CD8-positive, alpha-beta memory T cell (primary cell): ENCODE measurements around the gene CHST8. TPM values are rescaled to one million over a fixed set of nuclear protein-coding genes. Genes with fewer than 3 reads are reported as not detected.

Experiments used
- CTCF ChIA-PET: fragments of 350-600 bp; sonication (Branson Sonifier 250); formaldehyde crosslinking; loops from one replicate; lab custom pipeline; 2021; ENCODE audit warnings: antibody characterized with exemption; lab: Charles Lee
- POLR2A ChIA-PET: fragments of 350-600 bp; sonication (Branson Sonifier 250); formaldehyde crosslinking; loops from one replicate; lab custom pipeline; 2021; ENCODE audit warnings: antibody characterized with exemption; lab: Charles Lee
- DNase-seq, 5 donors: peaks; one replicate each; pipeline versions ENCODE4 v3.0.0 to v3.0.0-alpha.2; 2020 to 2022; ENCODE audit warnings: mixed read lengths in 1 of 5
- H3K27ac ChIP-seq: one replicate; pipeline ENCODE4 v1.7.0; 2013; ENCODE audit warnings: low read depth, mild to moderate bottlenecking, low read length, moderate library complexity
- H3K27me3 ChIP-seq: 2 replicates; pipeline ENCODE4 v1.7.0; 2013; ENCODE audit warnings: low read length, mild to moderate bottlenecking; ENCODE audit not compliant: insufficient read depth, poor library complexity, severe bottlenecking
- H3K36me3 ChIP-seq: 2 replicates; pipeline ENCODE4 v1.7.0; 2013; ENCODE audit warnings: mild to moderate bottlenecking, low read length, moderate library complexity; ENCODE audit not compliant: insufficient read depth
- H3K4me1 ChIP-seq: 2 replicates; pipeline ENCODE4 v1.7.0; 2013; ENCODE audit warnings: mild to moderate bottlenecking, low read length, moderate library complexity; ENCODE audit not compliant: insufficient read depth
- H3K4me3 ChIP-seq: 2 replicates; pipeline ENCODE4 v1.7.0; 2013; ENCODE audit warnings: mild to moderate bottlenecking, low read length
- H3K9me3 ChIP-seq: 2 replicates; pipeline ENCODE4 v1.7.0; 2013; ENCODE audit warnings: mild to moderate bottlenecking, low read length
- H3K27ac Mint-ChIP-seq, 8 donors: one replicate each; pipeline ENCODE4 v1.8.0; 2020 to 2021; ENCODE audit warnings: mixed read lengths in 8 of 8, mild to moderate bottlenecking in 6 of 8, inconsistent platforms in 3 of 8, moderate library complexity in 3 of 8
- H3K27me3 Mint-ChIP-seq, 2 donors: one replicate each; pipeline ENCODE4 v1.8.0; 2020 to 2021; ENCODE audit warnings: mixed read lengths in 2 of 2, mild to moderate bottlenecking in 1 of 2, moderate library complexity in 1 of 2
- H3K36me3 Mint-ChIP-seq, 3 donors: one replicate each; pipeline ENCODE4 v1.8.0; 2020 to 2021; ENCODE audit warnings: mixed read lengths in 3 of 3, inconsistent platforms in 1 of 3, mild to moderate bottlenecking in 1 of 3
- H3K4me1 Mint-ChIP-seq, 3 donors: one replicate each; pipeline ENCODE4 v1.8.0; 2020 to 2021; ENCODE audit warnings: mixed read lengths in 3 of 3, inconsistent platforms in 1 of 3, mild to moderate bottlenecking in 1 of 3
- H3K4me3 Mint-ChIP-seq, 7 donors: one replicate each; pipeline ENCODE4 v1.8.0; 2020 to 2021; ENCODE audit warnings: mixed read lengths in 7 of 7, mild to moderate bottlenecking in 6 of 7, moderate library complexity in 4 of 7, inconsistent platforms in 2 of 7
- H3K9me3 Mint-ChIP-seq, 5 donors: one replicate each; pipeline ENCODE4 v1.8.0; 2020 to 2022; ENCODE audit warnings: mixed read lengths in 5 of 5, mild to moderate bottlenecking in 3 of 5, moderate library complexity in 2 of 5, inconsistent platforms in 1 of 5
- polyA plus RNA-seq: library from polyadenylated mRNA; unstranded; fragments of 300-500 nt; fragmentation: Illumina TruSeq; gene quantifications from one replicate; pipeline ENCODE4 v1.2.3, GENCODE V29; 2021
- total RNA-seq, 2 experiments: library from RNA; stranded (reverse); gene quantifications; one replicate each; pipeline ENCODE4 v1.2.3, GENCODE V29; 2021

The CHST8 gene
- total and polyA plus RNA-seq, 3 experiments from 2014 or later = not detected

GRCh38 chr19:33774751-33775150 is 153.0 kb downstream of the CHST8 start:
- H3K36me3 Mint-ChIP-seq = no peaks in the 10 kb centered on the region
- peaks cover 5% of the 10 kb centered on the region for H3K4me1 ChIP-seq
- H3K4me3 ChIP-seq = no peak overlapping the region
- H3K27ac Mint-ChIP-seq = no peak overlapping the region
- H3K4me1 Mint-ChIP-seq = peaks cover 5 to 12% (median 11%) of the 10 kb centered on the region in 3 donors
- peaks cover 12 to 37% of the 10 kb centered on the region in 2 donors for H3K27me3 Mint-ChIP-seq
- DNase-seq = no peak
- H3K9me3 Mint-ChIP-seq = peaks cover 0 to 3% (median 0%) of the 10 kb centered on the region in 5 donors
- CTCF ChIA-PET = no interaction called here
- peaks cover 5% of the 10 kb centered on the region for H3K27me3 ChIP-seq
- H3K27ac ChIP-seq = no peak overlapping the region
- H3K4me3 Mint-ChIP-seq = no peak overlapping the region
- no peaks in the 10 kb centered on the region for H3K36me3 ChIP-seq
- POLR2A ChIA-PET = no interaction called here
- H3K9me3 ChIP-seq = no peaks in the 10 kb centered on the region

GRCh38 chr19:33775731-33776487 is 154.2 kb downstream of the CHST8 start:
- no peaks in the 10 kb centered on the region for H3K9me3 ChIP-seq
- POLR2A ChIA-PET = no interaction called here
- H3K27me3 Mint-ChIP-seq = peaks cover 17 to 39% of the 10 kb centered on the region in 2 donors
- no peak overlapping the region for H3K4me3 ChIP-seq
- H3K27me3 ChIP-seq = peaks cover 5% of the 10 kb centered on the region
- H3K9me3 Mint-ChIP-seq = peaks cover 0 to 3% (median 0%) of the 10 kb centered on the region in 5 donors
- H3K27ac ChIP-seq = no peak overlapping the region
- no peak overlapping the region for H3K4me3 Mint-ChIP-seq
- CTCF ChIA-PET = no interaction called here
- H3K4me1 ChIP-seq = peaks cover 5% of the 10 kb centered on the region
- H3K4me1 Mint-ChIP-seq = peaks cover 5 to 12% (median 11%) of the 10 kb centered on the region in 3 donors
- no peak for DNase-seq
- H3K27ac Mint-ChIP-seq = no peak overlapping the region
- H3K36me3 Mint-ChIP-seq = no peaks in the 10 kb centered on the region
- no peaks in the 10 kb centered on the region for H3K36me3 ChIP-seq

GRCh38 chr19:33777351-33777750 is 155.6 kb downstream of the CHST8 start:
- peaks cover 5% of the 10 kb centered on the region for H3K27me3 ChIP-seq
- H3K36me3 Mint-ChIP-seq = no peaks in the 10 kb centered on the region
- H3K27ac ChIP-seq = no peak overlapping the region
- H3K4me1 Mint-ChIP-seq = peaks cover 5 to 12% (median 11%) of the 10 kb centered on the region in 3 donors
- H3K4me3 ChIP-seq = no peak overlapping the region
- peaks cover 5% of the 10 kb centered on the region for H3K4me1 ChIP-seq
- H3K4me3 Mint-ChIP-seq = no peak overlapping the region
- POLR2A ChIA-PET = no interaction called here
- CTCF ChIA-PET = interaction anchor here (0.7 to 2.1 kb wide), 18 partner anchors 9 to 649 kb away, joined by 3 to 17 read pairs (median 5); no protein-coding TSS in a partner anchor
- H3K9me3 ChIP-seq = no peaks in the 10 kb centered on the region
- peaks cover 21 to 39% of the 10 kb centered on the region in 2 donors for H3K27me3 Mint-ChIP-seq
- no peak overlapping the region for H3K27ac Mint-ChIP-seq
- no peak for DNase-seq
- H3K36me3 ChIP-seq = no peaks in the 10 kb centered on the region
- peaks cover 0 to 3% (median 0%) of the 10 kb centered on the region in 5 donors for H3K9me3 Mint-ChIP-seq

- ChIA-PET CTCF (interaction anchor here (0.7 to 2.1 kb wide), 23 partner anchors 9 to 649 kb away, joined by 3 to 17 read pairs (median 4); no protein-coding TSS in a partner anchor), POLR2A (no interaction called here)
- no peak overlapping the region for H3K4me3 Mint-ChIP-seq
- no peak overlapping the region for H3K27ac Mint-ChIP-seq
- no peaks in the 10 kb centered on the region for H3K9me3 ChIP-seq
- DNase-seq = no peak
- H3K4me3 ChIP-seq = no peak overlapping the region
- no peaks in the 10 kb centered on the region for H3K36me3 Mint-ChIP-seq
- H3K9me3 Mint-ChIP-seq = peaks cover 0 to 3% (median 0%) of the 10 kb centered on the region in 5 donors
- no peak overlapping the region for H3K27ac ChIP-seq
- peaks cover 5% of the 10 kb centered on the region for H3K4me1 ChIP-seq
- H3K36me3 ChIP-seq = no peaks in the 10 kb centered on the region
- H3K4me1 Mint-ChIP-seq = peaks cover 5 to 12% (median 11%) of the 10 kb centered on the region in 3 donors
- peaks cover 21 to 39% of the 10 kb centered on the region in 2 donors for H3K27me3 Mint-ChIP-seq
- H3K27me3 ChIP-seq = peaks cover 5% of the 10 kb centered on the region
Observed at GRCh38 chr19:33777753-33778088, 156.0 kb downstream of the CHST8 start.

GRCh38 chr19:33778089-33778791 is 156.5 kb downstream of the CHST8 start:
- H3K36me3 Mint-ChIP-seq = no peaks in the 10 kb centered on the region
- H3K9me3 Mint-ChIP-seq = peaks cover 0 to 3% (median 0%) of the 10 kb centered on the region in 5 donors
- Histone ChIP-seq H3K27ac (no peak overlapping the region), H3K27me3 (peaks cover 5% of the 10 kb centered on the region), H3K4me1 (peaks cover 5% of the 10 kb centered on the region), H3K36me3 (no peaks in the 10 kb centered on the region), H3K4me3 (no peak overlapping the region), H3K9me3 (no peaks in the 10 kb centered on the region)
- peak overlapping the region in 1 of 8 donors; percentile 1 for H3K27ac Mint-ChIP-seq
- CTCF ChIA-PET = interaction anchor here (0.7 to 2.1 kb wide), 25 partner anchors 9 to 648 kb away, joined by 3 to 17 read pairs (median 3); no protein-coding TSS in a partner anchor
- peak; percentile 70 to 82 (median 77) for DNase-seq
- POLR2A ChIA-PET = no interaction called here
- peak overlapping the region in 4 of 7 donors; percentile 11 to 66 (median 56) for H3K4me3 Mint-ChIP-seq
- H3K4me1 Mint-ChIP-seq = peaks cover 5 to 12% (median 11%) of the 10 kb centered on the region in 3 donors
- peaks cover 21 to 39% of the 10 kb centered on the region in 2 donors for H3K27me3 Mint-ChIP-seq

GRCh38 chr19:33779849-33780248 is 158.1 kb downstream of the CHST8 start:
- Mint-ChIP-seq H3K27me3 (peaks cover 17 to 38% of the 10 kb centered on the region in 2 donors), H3K36me3 (no peaks in the 10 kb centered on the region), H3K27ac (no peak overlapping the region), H3K4me1 (peaks cover 6 to 14% (median 12%) of the 10 kb centered on the region in 3 donors), H3K4me3 (no peak overlapping the region), H3K9me3 (peaks cover 0 to 3% (median 0%) of the 10 kb centered on the region in 5 donors)
- POLR2A ChIA-PET = no interaction called here
- peaks cover 5% of the 10 kb centered on the region for H3K4me1 ChIP-seq
- CTCF ChIA-PET = no interaction called here
- no peak for DNase-seq
- no peak overlapping the region for H3K27ac ChIP-seq
- no peaks in the 10 kb centered on the region for H3K36me3 ChIP-seq
- H3K4me3 ChIP-seq = no peak overlapping the region
- H3K9me3 ChIP-seq = no peaks in the 10 kb centered on the region
- peaks cover 5% of the 10 kb centered on the region for H3K27me3 ChIP-seq

GRCh38 chr19:33780251-33780650 is 158.5 kb downstream of the CHST8 start:
- H3K4me1 Mint-ChIP-seq = peaks cover 8 to 18% (median 16%) of the 10 kb centered on the region in 3 donors
- H3K4me1 ChIP-seq = peaks cover 5% of the 10 kb centered on the region
- no peak for DNase-seq
- H3K9me3 Mint-ChIP-seq = peaks cover 0 to 3% (median 0%) of the 10 kb centered on the region in 5 donors
- H3K27me3 ChIP-seq = peaks cover 5% of the 10 kb centered on the region
- no peaks in the 10 kb centered on the region for H3K9me3 ChIP-seq
- POLR2A ChIA-PET = no interaction called here
- no peak overlapping the region for H3K4me3 Mint-ChIP-seq
- no peaks in the 10 kb centered on the region for H3K36me3 ChIP-seq
- H3K4me3 ChIP-seq = no peak overlapping the region
- H3K27me3 Mint-ChIP-seq = peaks cover 19 to 34% of the 10 kb centered on the region in 2 donors
- H3K27ac ChIP-seq = no peak overlapping the region
- no peak overlapping the region for H3K27ac Mint-ChIP-seq
- CTCF ChIA-PET = no interaction called here
- no peaks in the 10 kb centered on the region for H3K36me3 Mint-ChIP-seq
